ENCODE data around the gene KLHL29.

The KLHL29 gene

DNA sequence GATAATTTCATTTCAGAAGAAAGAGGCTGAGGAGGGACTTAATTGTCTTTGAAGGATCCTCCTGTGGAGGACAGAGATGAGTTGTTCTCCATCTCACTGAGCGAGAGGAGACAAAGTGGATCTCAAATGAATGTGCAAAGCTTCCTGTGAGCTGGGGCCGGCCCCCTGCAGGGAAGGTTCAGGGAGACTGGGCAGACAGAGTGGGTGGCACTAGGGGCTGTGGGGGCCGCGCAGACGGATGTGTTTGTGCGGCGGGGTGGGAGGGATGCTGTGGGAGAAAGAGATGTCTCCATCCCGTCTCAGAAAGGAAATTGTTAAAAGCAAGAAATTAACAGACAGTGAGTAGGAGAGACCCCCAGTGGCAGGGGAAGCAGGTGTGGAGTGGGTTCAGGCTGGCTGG is 29.1 kb downstream of the KLHL29 start:
- DNase-seq (ENCODE audit: low read depth in 1 of 2, low spot score in 1 of 2), result no peak
- no peaks in the 10 kb centered on the region for H3K27me3 ChIP-seq (ENCODE audit: insufficient read depth, poor library complexity, severe bottlenecking)
- TF ChIP-seq SPI1 (IDR thresholded peaks at IDR 0.05; ENCODE audit: borderline replicate concordance, low read depth), result no peak
- H3K27ac ChIP-seq (replicated peaks), result no peak overlapping the region
- no peak overlapping the region for H3K4me3 ChIP-seq (replicated peaks; ENCODE audit: insufficient read depth, low read length)

DNA sequence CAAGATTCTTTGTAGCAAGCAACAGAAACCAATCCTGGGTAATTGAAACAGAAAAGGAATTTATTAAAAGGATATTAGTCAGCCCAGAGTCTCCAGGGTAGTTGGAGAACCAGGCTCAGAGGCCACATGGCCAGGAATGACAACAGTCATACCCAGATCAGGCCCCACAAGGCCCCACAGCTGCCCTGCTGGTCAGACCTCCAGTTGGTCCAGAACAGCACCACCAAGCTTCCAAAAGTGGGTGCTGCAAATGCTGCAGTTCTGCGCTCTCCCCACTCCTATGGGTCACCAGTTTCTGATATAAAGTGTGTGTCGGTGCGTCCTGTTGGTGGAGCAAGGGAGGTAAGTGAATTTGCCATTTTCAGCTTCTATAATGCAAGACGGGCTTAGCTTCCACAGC is 29.9 kb downstream of the KLHL29 start:
- DNase-seq (ENCODE audit: low read depth in 1 of 2, low spot score in 1 of 2), result no peak
- no peak overlapping the region for H3K27ac ChIP-seq (replicated peaks)
- TF ChIP-seq, protein P1, sequence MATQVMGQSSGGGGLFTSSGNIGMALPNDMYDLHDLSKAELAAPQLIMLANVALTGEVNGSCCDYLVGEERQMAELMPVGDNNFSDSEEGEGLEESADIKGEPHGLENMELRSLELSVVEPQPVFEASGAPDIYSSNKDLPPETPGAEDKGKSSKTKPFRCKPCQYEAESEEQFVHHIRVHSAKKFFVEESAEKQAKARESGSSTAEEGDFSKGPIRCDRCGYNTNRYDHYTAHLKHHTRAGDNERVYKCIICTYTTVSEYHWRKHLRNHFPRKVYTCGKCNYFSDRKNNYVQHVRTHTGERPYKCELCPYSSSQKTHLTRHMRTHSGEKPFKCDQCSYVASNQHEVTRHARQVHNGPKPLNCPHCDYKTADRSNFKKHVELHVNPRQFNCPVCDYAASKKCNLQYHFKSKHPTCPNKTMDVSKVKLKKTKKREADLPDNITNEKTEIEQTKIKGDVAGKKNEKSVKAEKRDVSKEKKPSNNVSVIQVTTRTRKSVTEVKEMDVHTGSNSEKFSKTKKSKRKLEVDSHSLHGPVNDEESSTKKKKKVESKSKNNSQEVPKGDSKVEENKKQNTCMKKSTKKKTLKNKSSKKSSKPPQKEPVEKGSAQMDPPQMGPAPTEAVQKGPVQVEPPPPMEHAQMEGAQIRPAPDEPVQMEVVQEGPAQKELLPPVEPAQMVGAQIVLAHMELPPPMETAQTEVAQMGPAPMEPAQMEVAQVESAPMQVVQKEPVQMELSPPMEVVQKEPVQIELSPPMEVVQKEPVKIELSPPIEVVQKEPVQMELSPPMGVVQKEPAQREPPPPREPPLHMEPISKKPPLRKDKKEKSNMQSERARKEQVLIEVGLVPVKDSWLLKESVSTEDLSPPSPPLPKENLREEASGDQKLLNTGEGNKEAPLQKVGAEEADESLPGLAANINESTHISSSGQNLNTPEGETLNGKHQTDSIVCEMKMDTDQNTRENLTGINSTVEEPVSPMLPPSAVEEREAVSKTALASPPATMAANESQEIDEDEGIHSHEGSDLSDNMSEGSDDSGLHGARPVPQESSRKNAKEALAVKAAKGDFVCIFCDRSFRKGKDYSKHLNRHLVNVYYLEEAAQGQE (IDR thresholded peaks at IDR 0.05; ENCODE audit: insufficient replicate concordance, low read depth), result no peak
- TF ChIP-seq POLR2AphosphoS5 (IDR thresholded peaks at IDR 0.05; ENCODE audit: low read depth) (no peak), GABPA (IDR thresholded peaks at IDR 0.05; ENCODE audit: low read depth) (no peak), SPI1 (IDR thresholded peaks at IDR 0.05; ENCODE audit: borderline replicate concordance, low read depth) (no peak)
- TF ChIP-seq, protein P2, sequence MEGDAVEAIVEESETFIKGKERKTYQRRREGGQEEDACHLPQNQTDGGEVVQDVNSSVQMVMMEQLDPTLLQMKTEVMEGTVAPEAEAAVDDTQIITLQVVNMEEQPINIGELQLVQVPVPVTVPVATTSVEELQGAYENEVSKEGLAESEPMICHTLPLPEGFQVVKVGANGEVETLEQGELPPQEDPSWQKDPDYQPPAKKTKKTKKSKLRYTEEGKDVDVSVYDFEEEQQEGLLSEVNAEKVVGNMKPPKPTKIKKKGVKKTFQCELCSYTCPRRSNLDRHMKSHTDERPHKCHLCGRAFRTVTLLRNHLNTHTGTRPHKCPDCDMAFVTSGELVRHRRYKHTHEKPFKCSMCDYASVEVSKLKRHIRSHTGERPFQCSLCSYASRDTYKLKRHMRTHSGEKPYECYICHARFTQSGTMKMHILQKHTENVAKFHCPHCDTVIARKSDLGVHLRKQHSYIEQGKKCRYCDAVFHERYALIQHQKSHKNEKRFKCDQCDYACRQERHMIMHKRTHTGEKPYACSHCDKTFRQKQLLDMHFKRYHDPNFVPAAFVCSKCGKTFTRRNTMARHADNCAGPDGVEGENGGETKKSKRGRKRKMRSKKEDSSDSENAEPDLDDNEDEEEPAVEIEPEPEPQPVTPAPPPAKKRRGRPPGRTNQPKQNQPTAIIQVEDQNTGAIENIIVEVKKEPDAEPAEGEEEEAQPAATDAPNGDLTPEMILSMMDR (IDR thresholded peaks at IDR 0.05; ENCODE audit: insufficient read depth, low read length), result no peak
- no peak overlapping the region for H3K4me3 ChIP-seq (replicated peaks; ENCODE audit: insufficient read depth, low read length)
- no peaks in the 10 kb centered on the region for H3K27me3 ChIP-seq (ENCODE audit: insufficient read depth, poor library complexity, severe bottlenecking)

DNA sequence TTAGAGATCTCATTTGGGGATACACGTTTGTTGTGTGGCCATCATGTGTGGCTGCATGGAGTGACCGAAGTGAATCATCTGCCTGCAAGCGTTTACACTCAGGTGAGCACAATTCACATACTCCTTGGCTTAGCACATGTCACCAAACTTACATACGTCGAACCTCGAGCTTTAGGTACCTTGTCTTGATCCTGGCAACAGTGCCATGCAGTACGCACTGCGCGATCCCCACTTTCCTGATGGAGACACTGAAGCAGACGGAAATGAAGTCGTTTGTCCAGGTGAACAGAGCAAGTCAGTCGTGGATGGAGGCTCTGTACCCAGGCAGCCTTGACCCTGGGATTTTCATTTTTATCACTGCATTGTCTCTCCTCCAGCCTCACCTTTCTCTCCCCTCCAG is 32.3 kb downstream of the KLHL29 start:
- TF ChIP-seq POLR2AphosphoS5 (IDR thresholded peaks at IDR 0.05; ENCODE audit: low read depth), result no peak
- no peak overlapping the region for H3K27ac ChIP-seq (replicated peaks)
- H3K27me3 ChIP-seq (ENCODE audit: insufficient read depth, poor library complexity, severe bottlenecking), result no peaks in the 10 kb centered on the region

DNA sequence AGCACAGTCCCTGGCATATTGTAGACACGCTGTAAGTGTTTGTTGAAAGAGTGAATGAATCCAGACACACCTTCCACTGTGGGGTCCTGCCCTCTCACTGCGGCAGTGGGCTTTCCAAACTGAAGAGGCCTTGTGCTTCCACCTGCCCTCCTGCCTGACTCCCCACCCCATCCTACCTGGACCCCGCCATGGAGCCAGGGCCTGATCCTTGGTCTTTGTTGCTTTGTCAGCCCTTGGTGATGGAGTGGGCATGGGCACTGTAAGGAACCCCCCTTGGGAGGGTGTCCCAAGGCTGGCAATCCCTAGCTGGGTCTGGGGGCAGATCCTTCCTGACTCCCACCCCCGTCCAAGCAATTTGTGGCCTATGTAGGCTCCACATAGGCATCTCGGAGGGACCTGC is 33.1 kb downstream of the KLHL29 start:
- no peak overlapping the region for H3K27ac ChIP-seq (replicated peaks)
- TF ChIP-seq, protein P2 (IDR thresholded peaks at IDR 0.05; ENCODE audit: insufficient read depth, low read length), result no peak
- TF ChIP-seq, protein P1 (IDR thresholded peaks at IDR 0.05; ENCODE audit: insufficient replicate concordance, low read depth), result no peak
- no peak for DNase-seq (ENCODE audit: low read depth in 1 of 2, low spot score in 1 of 2)
- no peaks in the 10 kb centered on the region for H3K27me3 ChIP-seq (ENCODE audit: insufficient read depth, poor library complexity, severe bottlenecking)
- no peak overlapping the region for H3K4me3 ChIP-seq (replicated peaks; ENCODE audit: insufficient read depth, low read length)

More for the DNA sequence above, 32.3 kb downstream of the KLHL29 start:
- no peak for DNase-seq (ENCODE audit: low read depth in 1 of 2, low spot score in 1 of 2)
- H3K4me3 ChIP-seq (replicated peaks; ENCODE audit: insufficient read depth, low read length), result no peak overlapping the region

DNA sequence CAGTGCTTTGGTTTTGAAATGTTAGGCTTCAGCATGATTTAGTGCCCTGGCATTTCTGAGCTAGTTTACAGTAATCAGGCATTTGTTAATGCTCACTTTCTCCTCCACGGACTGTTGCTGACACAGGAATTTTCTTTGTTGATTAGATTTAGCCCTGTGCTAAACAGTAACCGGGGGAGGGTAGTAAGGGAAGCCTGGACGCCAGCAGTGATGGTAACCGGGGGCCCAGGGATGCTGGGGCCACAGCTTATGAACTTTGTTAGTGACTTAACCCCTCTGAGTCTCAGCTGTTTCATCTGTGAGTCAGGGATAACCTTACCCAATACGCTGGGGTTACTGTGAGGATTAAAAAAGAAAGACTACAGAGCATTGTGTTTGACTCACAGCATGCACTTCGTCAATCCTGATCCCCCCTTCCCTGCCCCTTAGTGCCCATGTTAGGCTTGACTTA is 33.5 kb downstream of the KLHL29 start:
- DNase-seq (ENCODE audit: low read depth in 1 of 2, low spot score in 1 of 2), result no peak
- Histone ChIP-seq H3K27ac (replicated peaks) (no peak overlapping the region), H3K4me3 (replicated peaks; ENCODE audit: insufficient read depth, low read length) (no peak overlapping the region), H3K27me3 (ENCODE audit: insufficient read depth, poor library complexity, severe bottlenecking) (no peaks in the 10 kb centered on the region)
- no peak for TF ChIP-seq POLR2AphosphoS5 (IDR thresholded peaks at IDR 0.05; ENCODE audit: low read depth)
- TF ChIP-seq, protein P2 (IDR thresholded peaks at IDR 0.05; ENCODE audit: insufficient read depth, low read length), result no peak
- TF ChIP-seq SPI1 (IDR thresholded peaks at IDR 0.05; ENCODE audit: borderline replicate concordance, low read depth), result no peak
- TF ChIP-seq GABPA (IDR thresholded peaks at IDR 0.05; ENCODE audit: low read depth), result no peak
- TF ChIP-seq, protein P1 (IDR thresholded peaks at IDR 0.05; ENCODE audit: insufficient replicate concordance, low read depth), result no peak

Data from HL-60 (cell line).